GM21529 (cell line): ENCODE results near the gene SYMPK.
"Not testable (repeated sequence)": the region's sequence is repeated elsewhere in the genome, so short reads cannot be mapped to it uniquely, and the experiment has no call there.

ENCODE experiments used
- ATAC-seq: cut with Tn5 transposase; IDR thresholded peaks from one replicate; pipeline ENCODE4 v1.9.1; 2021; ENCODE audit not compliant: unreplicated experiment

Gene SYMPK

DNA sequence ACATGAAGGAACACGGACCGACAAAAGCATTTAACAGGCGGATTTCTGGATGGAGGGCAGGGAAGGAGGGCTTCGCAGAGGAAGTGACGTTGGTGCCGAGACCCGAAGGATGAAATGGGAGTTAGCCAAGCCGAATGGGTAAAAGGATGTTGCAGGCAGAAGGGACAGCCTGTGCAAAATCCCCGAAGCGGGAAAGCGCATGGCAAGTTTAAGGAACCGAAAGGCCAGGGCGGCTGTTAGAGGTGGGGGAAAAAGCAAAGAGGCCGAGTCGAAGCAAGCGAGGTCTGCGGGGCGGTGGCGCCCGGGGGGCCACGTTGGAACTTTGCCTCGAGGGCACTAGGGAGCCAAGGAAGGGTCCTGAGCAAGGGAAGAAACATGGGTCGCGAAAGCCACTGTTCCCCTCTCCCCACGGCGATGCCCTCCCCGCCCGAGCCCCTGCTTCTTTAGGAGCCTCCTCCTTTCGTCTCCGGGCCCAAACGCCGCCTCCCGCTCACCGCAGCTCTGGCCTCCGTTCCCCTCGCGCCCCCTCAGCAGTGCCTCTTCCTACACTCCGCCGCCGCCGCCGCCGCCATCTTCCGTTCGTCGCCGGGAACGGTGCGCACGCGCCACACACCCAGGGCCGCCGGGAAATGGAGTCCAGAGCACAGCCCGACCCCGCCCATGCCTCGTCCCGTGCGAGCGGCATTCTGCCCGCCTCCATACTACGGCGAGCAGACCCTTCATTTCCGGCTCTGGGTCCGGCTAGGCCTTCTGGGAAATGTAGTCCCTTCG is at the start of gene SYMPK:
TSS of gene SYMPK (minus strand) at position 584 of the 771 bp plus-strand sequence. CDS start 8,652 bp downstream, outside the sequence.
- ATAC-seq, result peak; percentile 85

DNA sequence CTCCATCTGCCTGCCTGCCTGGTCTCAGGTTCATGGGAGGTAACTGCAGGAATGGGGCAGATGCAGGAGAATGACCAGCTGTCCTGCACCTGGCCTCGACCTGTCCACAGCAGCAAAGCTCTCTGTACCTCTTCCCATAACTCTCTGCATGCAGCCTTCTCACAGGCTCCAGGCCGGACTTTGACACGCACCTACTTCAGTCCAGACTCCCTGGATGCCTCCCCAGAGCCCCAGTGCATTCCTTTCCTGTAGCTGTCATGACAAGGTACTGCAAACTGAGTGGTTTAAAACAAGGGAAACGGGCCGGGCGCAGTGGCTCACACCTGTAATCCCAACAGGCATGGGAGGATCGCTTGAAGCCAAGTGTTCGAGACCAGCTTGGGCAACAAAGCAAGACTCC is 48.3 kb upstream of the SYMPK start:
- ATAC-seq, result no peak

DNA sequence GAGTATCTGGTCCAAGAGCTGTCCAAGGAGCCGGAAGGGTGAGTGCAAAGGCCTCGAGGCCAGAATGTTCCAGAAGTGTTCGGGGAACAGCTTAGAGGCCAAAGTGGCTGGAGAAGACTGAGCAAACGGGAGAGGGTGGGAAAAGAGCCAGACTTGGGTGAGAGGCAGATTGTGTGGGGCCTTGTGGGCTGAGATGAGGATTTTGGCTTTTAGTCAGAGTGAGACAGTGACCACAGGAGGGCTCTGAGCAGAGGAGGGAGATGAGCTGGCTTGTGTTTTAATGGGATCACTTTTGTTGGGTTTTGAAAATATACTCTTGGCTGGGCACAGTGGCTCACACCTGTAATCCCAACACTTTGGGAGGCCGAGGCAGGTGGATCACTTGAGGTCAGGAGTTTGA is 46.0 kb upstream of the SYMPK start:
- no peak for ATAC-seq

DNA sequence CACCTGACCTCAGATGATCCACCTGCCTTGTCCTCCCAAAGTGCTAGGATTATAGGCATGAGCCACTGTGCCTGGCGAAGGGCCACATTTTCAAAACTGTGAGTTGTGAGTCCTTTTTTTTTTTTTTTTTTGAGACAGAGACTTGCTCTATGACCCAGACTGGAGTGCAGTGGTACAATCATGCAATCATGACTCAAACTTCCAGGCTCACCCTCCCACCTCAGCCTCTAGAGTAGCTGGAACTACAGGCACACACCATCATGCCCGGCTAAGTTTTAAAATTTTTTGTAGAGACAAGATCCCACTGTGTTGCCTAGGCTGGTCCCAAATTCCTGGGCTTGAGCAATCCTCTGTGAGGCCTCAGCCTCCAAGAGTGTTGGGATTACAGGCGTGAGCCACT is 43.3 kb upstream of the SYMPK start:
- ATAC-seq, result no peak

DNA sequence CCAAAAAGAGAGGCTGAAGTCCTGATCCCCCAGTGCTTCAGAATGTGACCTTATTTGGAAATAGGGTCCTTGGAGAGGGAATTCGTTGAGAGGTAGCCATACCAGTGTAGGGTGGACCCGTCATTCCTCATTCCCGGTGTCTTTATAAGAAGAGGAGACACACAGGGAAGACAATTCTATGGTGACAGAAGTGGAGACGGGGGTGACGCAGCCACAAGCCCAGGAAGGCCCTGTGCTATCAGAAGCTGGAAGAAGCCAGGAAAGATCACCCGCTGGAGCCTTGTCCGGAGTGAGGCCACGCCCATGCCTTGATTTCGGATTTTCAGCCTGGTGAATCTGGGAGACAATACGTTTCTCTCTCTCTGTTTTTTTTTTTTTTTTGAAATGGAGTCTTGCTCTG is 42.1 kb upstream of the SYMPK start:
- ATAC-seq, result no peak

DNA sequence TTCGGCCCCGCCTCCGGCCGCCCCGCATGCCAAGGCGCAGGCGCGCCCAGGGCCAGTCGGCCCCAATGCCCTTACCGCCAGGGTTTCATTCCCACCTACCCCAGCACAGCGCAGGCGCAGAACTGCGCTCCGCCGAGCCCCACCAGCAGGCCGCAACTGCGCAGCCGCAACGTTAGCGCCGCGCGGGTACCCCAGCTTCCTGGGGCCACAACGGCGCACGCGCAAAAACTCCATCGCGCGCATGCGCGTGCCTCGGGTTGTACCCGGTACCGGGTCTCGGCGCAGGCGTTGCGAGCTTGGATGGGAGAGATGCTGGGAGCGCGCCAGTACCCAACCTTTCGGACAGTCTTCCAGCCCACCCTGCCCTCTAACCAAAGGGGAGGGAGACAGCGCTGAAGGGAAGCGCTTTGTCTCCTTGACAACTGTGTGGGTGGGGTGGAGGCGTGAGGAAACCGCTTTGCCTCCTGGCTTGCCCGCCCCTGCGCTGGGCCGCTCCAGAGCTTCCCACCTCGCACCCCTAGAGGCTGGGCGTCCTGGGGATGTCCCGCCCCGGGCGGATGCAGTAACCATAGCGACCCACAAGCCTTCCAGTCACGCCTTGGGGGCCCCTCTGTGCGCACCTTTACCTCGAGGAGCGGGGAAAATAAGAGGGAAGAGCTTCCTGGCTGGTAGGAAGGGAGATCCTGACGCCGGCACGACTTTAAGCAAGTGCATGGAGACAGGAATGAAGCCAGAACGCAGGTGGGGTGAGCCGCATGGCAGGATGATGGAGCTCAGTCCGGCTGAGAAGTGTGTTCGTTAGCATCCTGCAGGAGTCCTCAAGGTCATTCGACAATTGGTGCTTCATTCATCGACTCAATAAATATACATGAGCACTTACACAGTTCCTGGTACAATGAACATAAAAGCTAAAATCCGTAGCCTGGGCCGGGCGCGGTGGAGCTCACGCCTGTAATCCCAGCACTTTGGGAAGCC is 40.0 kb upstream of the SYMPK start:
- peak; percentile 77 for ATAC-seq

DNA sequence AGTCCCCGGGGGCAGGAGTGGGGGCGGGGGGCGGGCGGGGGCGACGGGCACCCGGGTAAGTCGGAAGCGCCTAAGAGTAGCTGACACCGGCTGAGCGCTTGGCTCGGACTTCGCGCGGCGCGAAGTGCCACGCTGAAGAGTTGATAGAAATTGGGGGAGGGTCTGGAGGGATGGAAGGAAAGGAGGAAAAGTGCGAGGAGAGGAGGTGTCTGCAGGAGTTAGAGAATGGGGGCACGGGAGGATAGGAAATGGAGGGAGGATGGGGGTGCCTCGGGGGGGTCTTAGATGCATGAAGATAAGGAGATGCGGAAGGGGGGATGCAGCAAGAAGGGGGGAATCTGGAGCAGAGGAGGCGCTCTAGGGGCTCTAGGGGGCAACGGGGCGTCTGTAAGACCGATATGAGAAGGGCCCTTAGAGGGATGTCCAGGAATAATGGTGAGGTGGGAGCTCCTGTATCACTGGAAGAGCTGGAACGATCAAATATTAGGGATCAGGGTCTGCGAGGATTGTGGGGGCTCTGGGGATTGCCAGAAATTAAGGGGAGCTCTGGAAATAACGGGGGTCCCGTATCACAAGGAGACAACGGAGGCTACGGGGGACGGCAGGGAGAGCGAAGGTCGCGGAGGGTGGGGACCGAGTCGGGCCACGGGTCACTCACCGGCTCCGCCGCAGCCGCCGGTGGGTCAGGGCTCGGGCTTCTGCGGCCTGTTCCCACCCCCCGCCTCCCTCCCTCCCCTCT is 39.1 kb upstream of the SYMPK start, which contains the start of gene MYPOP:
TSS of gene MYPOP (minus strand) at position 702 of the 739 bp plus-strand sequence. CDS start 840 bp downstream, outside the sequence.
- no peak for ATAC-seq

DNA sequence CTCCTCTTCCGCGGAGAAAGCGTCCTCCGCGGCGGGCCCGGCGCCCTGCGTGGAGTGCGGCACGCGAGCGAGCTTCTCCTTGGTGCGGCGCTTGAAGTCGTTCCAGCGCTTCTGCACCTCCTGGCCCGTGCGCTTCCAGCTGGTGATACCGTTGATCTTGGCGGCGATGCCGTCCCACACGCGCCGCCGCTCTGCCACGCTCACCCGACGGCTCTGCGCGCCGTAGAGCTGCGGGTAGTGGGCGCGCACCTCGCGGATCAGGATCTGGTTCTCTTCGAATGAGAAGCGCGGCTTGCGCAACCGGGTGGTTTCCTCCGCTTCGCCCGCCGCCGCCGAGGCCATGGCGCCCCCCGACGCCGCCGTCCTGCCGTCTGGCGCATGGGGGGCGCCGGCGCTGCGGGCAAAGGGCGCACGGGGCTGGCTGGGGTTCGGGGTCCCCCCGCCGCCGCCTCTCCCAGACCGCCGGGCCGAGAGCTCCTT is 38.5 kb upstream of the SYMPK start:
- ATAC-seq, result no peak

DNA sequence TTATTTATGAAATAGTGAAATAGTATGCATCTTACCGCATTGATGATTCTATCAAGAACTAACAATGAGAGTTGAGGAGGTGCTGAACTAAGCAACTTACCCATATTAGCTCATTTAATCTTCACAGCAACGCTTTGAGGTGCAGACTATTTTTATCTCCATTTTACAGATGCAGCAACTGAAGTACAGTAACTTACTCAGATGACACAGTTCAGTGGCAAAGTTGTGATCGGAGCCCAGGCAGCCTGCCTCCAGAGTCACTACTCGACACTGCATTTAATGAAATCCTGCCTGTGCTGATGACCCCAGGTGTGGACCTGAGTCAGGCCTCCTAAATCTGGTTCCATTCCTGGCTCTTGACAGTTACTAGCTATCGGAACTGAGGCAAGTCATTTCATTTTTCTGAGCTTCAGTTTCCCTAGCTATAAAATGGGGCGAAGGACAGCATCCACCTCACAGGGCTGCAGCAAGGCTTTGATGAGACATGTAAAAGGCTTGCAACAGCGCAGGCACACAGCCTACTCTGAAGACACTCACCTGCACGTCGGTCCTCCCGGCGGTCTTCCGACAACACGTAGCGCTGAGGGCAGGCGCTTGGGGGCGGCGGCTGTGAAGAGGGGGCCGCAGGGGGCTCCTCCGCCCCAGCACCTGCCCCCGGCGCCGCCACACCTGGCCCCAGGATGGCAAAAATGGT is 37.9 kb upstream of the SYMPK start:
- no peak for ATAC-seq

DNA sequence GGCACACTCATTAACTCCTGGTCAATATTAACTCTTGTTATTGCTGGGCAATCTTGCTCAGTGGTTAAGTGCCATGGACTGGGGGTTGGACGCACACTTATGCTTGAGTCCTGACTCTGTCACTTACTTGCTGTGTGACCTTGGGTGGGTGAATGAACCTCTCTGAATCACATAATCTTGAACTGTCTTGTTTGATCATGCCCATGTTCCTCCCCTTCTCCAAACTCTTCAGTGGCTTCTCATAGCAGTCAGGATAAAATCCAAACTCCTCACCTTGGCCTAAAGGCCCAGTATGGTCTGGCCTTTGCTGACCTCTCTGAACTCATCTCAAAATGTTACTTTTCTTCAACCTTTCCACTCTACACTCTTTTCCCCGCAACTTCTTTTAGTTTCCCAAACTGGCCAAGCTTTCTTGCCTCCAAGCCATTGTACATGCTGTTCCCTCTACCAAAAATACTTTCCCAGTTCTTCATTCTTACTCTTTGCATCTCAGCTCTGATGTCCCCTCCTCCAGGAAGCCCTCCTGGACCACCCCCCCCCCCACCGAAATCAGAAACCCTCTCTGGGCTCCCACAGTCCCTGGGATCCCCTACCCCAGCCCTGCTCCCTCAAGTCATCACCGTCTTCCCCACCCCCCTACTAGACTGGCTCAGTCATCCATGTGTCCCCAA is 37.1 kb upstream of the SYMPK start:
- ATAC-seq, result no peak

DNA sequence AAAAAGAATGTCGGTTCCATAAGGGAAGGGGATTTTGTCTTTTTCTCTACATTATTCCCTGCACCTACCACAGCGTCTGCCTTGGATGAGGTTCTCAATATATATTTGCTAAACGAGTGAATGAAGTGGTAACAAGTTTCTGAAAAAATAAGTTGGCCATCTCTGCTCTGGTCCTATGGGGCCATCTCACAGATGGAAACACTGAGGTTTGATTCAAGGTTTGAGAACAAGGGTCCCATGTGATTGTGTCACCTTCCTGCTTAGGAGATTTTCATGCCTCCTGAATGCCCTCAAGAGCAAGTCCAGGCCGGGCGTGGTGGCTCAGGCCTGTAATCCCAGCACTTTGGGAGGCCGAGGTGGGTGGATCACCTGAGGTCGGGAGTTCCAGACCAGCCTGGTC is 36.3 kb upstream of the SYMPK start:
- no peak for ATAC-seq

DNA sequence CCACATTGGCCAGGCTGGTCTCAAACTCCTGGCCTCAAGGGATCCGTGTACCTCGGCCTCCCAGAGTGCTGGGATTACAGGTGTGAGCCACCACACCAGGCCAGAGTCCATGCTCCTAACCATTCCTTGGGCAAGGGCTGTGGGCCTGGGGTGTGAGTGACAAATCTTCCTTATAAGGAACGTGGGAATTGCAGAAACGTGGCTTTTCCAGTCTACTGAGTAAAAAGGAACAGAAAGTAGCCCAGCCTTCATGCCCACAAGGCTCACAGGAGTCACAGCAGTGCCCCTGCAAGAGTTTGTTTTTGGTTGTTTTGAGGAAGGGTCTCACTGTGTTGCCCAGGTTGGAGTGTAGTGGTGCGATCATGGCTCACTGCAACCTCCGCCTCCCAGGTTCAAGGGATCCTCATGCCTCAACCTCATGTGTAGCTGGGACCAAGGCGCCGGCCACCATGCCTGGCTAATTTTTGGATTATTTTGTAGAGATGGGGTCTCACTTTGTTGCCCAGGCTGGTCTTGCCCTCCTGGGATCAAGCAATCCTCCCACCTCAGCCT is 34.4 kb upstream of the SYMPK start:
- ATAC-seq, result no peak

DNA sequence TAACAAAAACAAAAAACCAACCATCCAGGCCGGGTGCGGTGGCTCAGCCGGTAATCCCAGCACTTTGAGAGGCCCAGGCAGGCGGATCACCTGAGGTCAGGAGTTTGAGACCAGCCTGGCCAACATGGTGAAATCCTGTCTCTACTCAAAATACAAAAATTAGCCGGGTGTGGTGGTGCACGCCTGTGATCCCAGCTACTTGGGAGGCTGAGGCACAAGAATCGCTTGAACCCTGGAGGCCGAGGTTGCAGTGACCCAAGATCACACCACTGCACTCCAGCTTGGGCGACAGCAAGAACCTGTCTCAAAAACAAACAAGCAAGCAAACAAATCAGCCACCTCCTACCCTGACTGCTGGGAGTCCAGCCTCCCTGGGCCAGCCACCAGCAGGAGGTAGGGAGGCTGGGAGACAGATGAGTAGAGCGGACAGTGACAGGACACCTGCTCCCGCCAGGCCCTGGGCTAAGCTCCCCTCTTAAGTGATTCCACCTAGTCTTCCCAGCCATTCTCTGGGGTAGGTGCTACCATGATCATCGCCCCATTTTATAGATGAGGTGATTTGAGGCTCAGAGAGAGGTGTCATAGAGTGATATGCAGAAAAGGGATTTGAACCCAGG is 33.1 kb upstream of the SYMPK start:
- ATAC-seq, result not testable (repeated sequence)

DNA sequence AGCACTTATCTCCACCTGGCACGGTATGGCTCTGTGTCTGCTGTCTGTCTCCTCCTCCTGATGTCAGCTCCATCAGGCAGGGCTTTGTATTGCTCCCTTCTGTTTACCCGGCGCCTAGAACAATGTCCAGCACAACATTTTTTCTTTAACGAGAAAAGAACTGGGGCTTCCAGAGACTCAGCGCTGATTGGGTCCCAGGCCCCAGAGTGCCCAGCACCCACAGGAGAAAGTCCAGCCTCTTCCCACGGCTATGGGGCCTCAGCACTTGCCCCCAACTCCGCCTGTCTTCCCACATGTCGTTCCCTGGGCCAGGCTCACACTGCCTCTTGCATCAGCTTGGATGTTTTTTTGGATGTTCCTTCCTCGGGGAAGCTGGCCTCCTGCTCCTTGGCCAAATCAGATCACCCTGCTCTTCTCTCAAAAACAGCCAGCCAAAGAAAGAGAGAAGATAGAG is 32.6 kb upstream of the SYMPK start:
- no peak for ATAC-seq

DNA sequence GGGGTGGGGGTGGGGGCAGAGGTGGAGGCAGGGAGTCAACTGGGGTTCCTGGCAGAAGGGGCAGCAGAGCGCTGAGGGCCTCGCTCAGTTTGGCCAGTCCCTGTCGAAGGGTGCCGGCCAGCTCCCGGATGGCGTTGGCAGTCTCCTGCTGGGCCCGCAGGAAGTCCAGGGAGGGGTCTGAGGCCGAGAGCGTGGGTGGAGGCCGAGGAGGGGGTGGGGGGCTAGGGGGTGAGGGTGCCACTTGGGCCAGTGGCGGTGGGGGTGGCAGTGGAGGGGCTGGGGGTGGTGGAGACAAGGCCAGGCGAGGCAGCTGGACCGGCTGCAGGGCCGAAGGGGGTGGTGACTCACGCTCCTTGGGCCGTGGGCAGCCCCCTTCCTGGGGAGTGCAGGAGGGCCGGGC is 27.9 kb upstream of the SYMPK start:
- ATAC-seq, result no peak

DNA sequence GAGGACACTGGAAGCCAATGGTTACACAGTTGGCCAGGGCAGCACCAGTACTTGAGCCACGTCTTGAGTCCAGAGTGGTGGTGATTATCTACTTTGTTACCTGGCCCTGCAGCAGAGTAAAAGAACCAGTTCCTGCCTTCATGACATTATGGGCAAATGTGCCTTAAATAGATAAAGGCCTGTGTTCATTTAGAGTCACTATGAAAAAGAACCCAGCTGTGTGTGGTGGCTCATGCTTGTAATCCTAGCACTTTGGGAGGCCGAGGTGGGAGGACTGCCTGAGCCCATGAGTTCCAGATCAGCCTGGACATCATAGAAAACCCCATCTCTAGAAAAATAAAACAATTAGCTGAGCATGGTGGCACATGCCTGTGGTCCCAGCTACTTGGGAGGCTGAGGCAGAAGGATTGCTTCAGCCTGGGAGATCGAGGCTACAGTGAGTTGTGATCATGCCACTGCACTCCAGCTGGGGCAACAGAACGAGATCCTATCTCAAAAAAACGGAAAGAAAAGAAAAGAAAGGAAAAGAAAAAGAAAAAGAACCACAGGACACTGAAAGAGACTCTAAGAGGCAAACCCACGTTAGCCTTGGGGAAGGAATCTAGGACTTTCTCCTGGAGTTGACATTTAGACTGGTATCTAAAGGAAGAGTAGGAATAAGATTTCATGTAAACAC is 26.4 kb upstream of the SYMPK start:
- no peak for ATAC-seq

DNA sequence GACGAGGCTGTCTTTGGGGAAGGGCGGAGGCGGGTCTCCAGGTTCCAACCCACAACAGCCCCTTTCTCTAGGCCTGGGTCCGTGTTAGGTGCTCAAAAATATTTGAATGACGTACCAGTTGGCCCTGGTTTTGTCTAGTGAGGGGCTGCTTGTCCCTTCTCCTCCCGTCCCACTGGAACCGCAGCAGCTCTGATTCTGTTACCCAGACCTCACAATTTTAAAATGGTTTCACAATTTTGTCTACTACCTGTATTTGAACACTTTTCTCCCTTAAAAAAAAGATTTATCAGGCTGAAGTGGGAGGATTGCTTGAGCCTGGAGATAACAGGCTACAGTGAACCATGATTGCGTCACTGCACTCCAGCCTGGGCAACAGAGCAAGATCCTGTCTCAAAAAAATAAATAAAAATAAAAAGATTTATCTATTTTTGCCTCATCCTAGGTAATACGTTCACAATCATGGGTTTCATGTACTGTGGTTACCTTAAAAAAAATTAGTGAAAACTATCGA is 24.3 kb upstream of the SYMPK start:
- no peak for ATAC-seq
